ENCODE measurements around the gene AP4M1.
A peak's percentile ranks its signal among the peaks of the same experiment; 100 is the strongest.
"Not testable (repeated sequence)": the region's sequence is repeated elsewhere in the genome, so short reads cannot be mapped to it uniquely, and the experiment has no call there.

Gene AP4M1

GRCh38 chr7:100146350-100146749 lies 44.9 kb downstream of the AP4M1 start:
- peaks cover 10% of the 10 kb centered on the region for H3K4me1 ChIP-seq (ENCODE audit: control insufficient read depth, insufficient read depth, low read length)
- H3K36me3 ChIP-seq (ENCODE audit: control insufficient read depth in 2 of 2, insufficient read depth in 1 of 2, low read length in 2 of 2); H3K27ac ChIP-seq (ENCODE audit: extremely low read depth, low read depth, low read length); H3K9me3 ChIP-seq (ENCODE audit: control insufficient read depth, insufficient read depth, low read depth, low read length); H3K4me3 ChIP-seq (ENCODE audit: low read depth, low read length): not testable (repeated sequence)
- ChIA-PET CTCF (interaction anchor here (0.8 to 3.2 kb wide), 2 partner anchors 13 to 198 kb away, joined by 3 to 11 read pairs; no protein-coding TSS in a partner anchor), POLR2A (interaction anchor here (0.7 kb wide), 2 partner anchors 10 to 14 kb away, joined by 3 read pairs; no protein-coding TSS in a partner anchor)
- TF ChIP-seq PRDM10 (tag by site-specific recombination; IDR thresholded peaks at IDR 0.05): 0 out of 2 replicates have a peak, but pooled peaks have one; percentile 13

GRCh38 chr7:100147278-100147677 lies 45.8 kb downstream of the AP4M1 start:
- no peaks in the 10 kb centered on the region for H3K9me3 ChIP-seq (ENCODE audit: control insufficient read depth, insufficient read depth, low read depth, low read length)
- no peak overlapping the region for H3K4me3 ChIP-seq (ENCODE audit: low read depth, low read length)
- no peak overlapping the region for H3K27ac ChIP-seq (ENCODE audit: extremely low read depth, low read depth, low read length)
- TF ChIP-seq ZNF121 (tag by site-specific recombination; IDR thresholded peaks at IDR 0.05): peak; percentile 89
- 0 out of 2 replicates have a peak, but pooled peaks have one; percentile 21 for TF ChIP-seq ZSCAN4 (tag by site-specific recombination; IDR thresholded peaks at IDR 0.05)
- no peak for TF ChIP-seq ZNF76 (tag by site-specific recombination; IDR thresholded peaks at IDR 0.05; ENCODE audit: borderline replicate concordance, low read depth)
- TF ChIP-seq SCRT2 (tag by site-specific recombination; IDR thresholded peaks at IDR 0.05): peak; percentile 33; the same call in 1 of the 2 replicates
- CTCF ChIA-PET: interaction anchor here (0.7 to 3.2 kb wide), 4 partner anchors 12 to 63 kb away, joined by 3 to 11 read pairs (median 3); partner anchors contain the start of gene TRAPPC14
- H3K4me1 ChIP-seq (ENCODE audit: control insufficient read depth, insufficient read depth, low read length): peaks cover 10% of the 10 kb centered on the region
- POLR2A ChIA-PET: interaction anchor here (1.8 to 3.5 kb wide), 3 partner anchors 11 to 282 kb away, joined by 9 to 38 read pairs (median 13); partner anchors contain the start of genes GAL3ST4, MEPCE, TRAPPC14 and ZCWPW1
- H3K36me3 ChIP-seq (ENCODE audit: control insufficient read depth in 2 of 2, insufficient read depth in 1 of 2, low read length in 2 of 2): peaks cover 11 to 13% of the 10 kb centered on the region in 2 experiments; a peak in 2 of 3 replicates

GRCh38 chr7:100148225-100148558 lies 46.7 kb downstream of the AP4M1 start:
- peaks cover 10% of the 10 kb centered on the region for H3K4me1 ChIP-seq (ENCODE audit: control insufficient read depth, insufficient read depth, low read length)
- ChIA-PET POLR2A (interaction anchor here (0.6 to 3.5 kb wide), 23 partner anchors 8 to 281 kb away, joined by 3 to 38 read pairs (median 6); partner anchors contain the start of genes AP4M1, GAL3ST4, GPC2 and MBLAC1), CTCF (interaction anchor here (0.7 to 1.0 kb wide), 3 partner anchors 11 to 41 kb away, joined by 3 to 7 read pairs (median 3); partner anchors contain the start of gene TRAPPC14)
- H3K4me3 ChIP-seq (ENCODE audit: low read depth, low read length): peak overlapping the region; percentile 20
- peak overlapping the region; percentile 13; the same call in 1 of the 2 replicates for H3K27ac ChIP-seq (ENCODE audit: extremely low read depth, low read depth, low read length)
- H3K36me3 ChIP-seq (ENCODE audit: control insufficient read depth in 2 of 2, insufficient read depth in 1 of 2, low read length in 2 of 2): peaks cover 15 to 18% of the 10 kb centered on the region in 2 experiments; a peak in 2 of 3 replicates
- no peaks in the 10 kb centered on the region for H3K9me3 ChIP-seq (ENCODE audit: control insufficient read depth, insufficient read depth, low read depth, low read length)
- TF ChIP-seq SETDB1 (IDR thresholded peaks at IDR 0.05; ENCODE audit: insufficient read length, low read length) (no peak), ZBTB8A (tag by site-specific recombination; IDR thresholded peaks at IDR 0.05) (0 out of 2 replicates have a peak, but pooled peaks have one; percentile 35), GFI1B (tag by site-specific recombination; IDR thresholded peaks at IDR 0.05) (peak; percentile 53; the same call in 1 of the 2 replicates), ZNF157 (tag by site-specific recombination; IDR thresholded peaks at IDR 0.05) (no peak), PRDM2 (tag by site-specific recombination; IDR thresholded peaks at IDR 0.05; ENCODE audit: borderline replicate concordance) (no peak), ZBTB21 (tag by site-specific recombination; IDR thresholded peaks at IDR 0.05) (0 out of 2 replicates have a peak, but pooled peaks have one; percentile 25), ZNF580 (tag by site-specific recombination; IDR thresholded peaks at IDR 0.05) (0 out of 2 replicates have a peak, but pooled peaks have one; percentile 8), ZNF16 (tag by site-specific recombination; IDR thresholded peaks at IDR 0.05; ENCODE audit: low read depth) (no peak), MEIS1 (CRISPR knock-in tag; IDR thresholded peaks at IDR 0.05; ENCODE audit: borderline replicate concordance) (no peak), ZNF248 (tag by site-specific recombination; IDR thresholded peaks at IDR 0.05) (no peak), PRDM1 (tag by site-specific recombination; IDR thresholded peaks at IDR 0.05) (no peak), OVOL3 (tag by site-specific recombination; IDR thresholded peaks at IDR 0.05) (0 out of 2 replicates have a peak, but pooled peaks have one; percentile 60), ZNF629 (tag by site-specific recombination; IDR thresholded peaks at IDR 0.05) (no peak)
